Kidney (tissue), 14 donors: ENCODE results near the gene ABCB9. TPM values are rescaled to one million over a fixed set of nuclear protein-coding genes. Genes with fewer than 3 reads are reported as not detected.
A peak's percentile ranks its signal among the peaks of the same experiment; 100 is the strongest.

Experiments
- DNase-seq, 5 donors: peaks; one replicate each; pipeline ENCODE4 v3.0.0-alpha.2; 2013 to 2020
- FAIRE-seq: peaks from 2 replicates; lab custom pipeline; 2012; peaks lifted over from hg19 to GRCh38; lab: Jason Lieb, UNC
- H3K27ac ChIP-seq, 2 donors: one replicate each; pipeline ENCODE4 v1.7.0; 2013; ENCODE audit warnings: low read depth in 2 of 2, low read length in 2 of 2, inconsistent platforms in 1 of 2
- H3K27me3 ChIP-seq: one replicate; pipeline ENCODE4 v1.7.1; 2013; ENCODE audit warnings: low read length, inconsistent platforms; ENCODE audit not compliant: control insufficient read depth, insufficient read depth
- H3K36me3 ChIP-seq, 3 donors: one replicate each; pipeline versions ENCODE4 v1.7.0 to v1.7.1; 2013; ENCODE audit warnings: low read length in 3 of 3, control low read depth in 1 of 3, inconsistent platforms in 1 of 3; ENCODE audit not compliant: insufficient read depth in 3 of 3, control insufficient read depth in 2 of 3
- H3K4me1 ChIP-seq, 3 donors: one replicate each; pipeline versions ENCODE4 v1.7.0 to v1.7.1; 2013; ENCODE audit warnings: low read length in 3 of 3, inconsistent platforms in 1 of 3, low read depth in 1 of 3; ENCODE audit not compliant: control insufficient read depth in 2 of 3, insufficient read depth in 2 of 3
- H3K4me3 ChIP-seq, 3 donors: one replicate each; pipeline versions ENCODE4 v1.7.0 to v1.8.1; 2013; ENCODE audit warnings: low read length in 3 of 3, control low read depth in 1 of 3, inconsistent platforms in 1 of 3
- H3K9ac ChIP-seq, 3 donors: one replicate each; pipeline versions ENCODE4 v1.7.0 to v1.7.1; 2013; ENCODE audit warnings: low read length in 3 of 3, control low read depth in 1 of 3, inconsistent platforms in 1 of 3
- H3K9me3 ChIP-seq, 3 donors: one replicate each; pipeline versions ENCODE4 v1.7.0 to v1.7.1; 2013; ENCODE audit warnings: low read length in 3 of 3, control low read depth in 1 of 3, inconsistent platforms in 1 of 3; ENCODE audit not compliant: control insufficient read depth in 2 of 3, insufficient read depth in 1 of 3
- CTCF ChIP-seq: IDR thresholded peaks from 3 replicates; pipeline ENCODE4 v1.5.1; 2012; ENCODE audit warnings: mild to moderate bottlenecking, moderate library complexity, borderline replicate concordance; ENCODE audit not compliant: insufficient read depth; ENCODE audit errors: extremely low read depth
- intact Hi-C: fragments of 100-400 bp; cut with DNase I; formaldehyde crosslinking; loops from one replicate; pipeline ENCODE4 v1.11.1; 2022
- polyA plus RNA-seq: library from polyadenylated mRNA; stranded (reverse); fragments of 350-450 nt; fragmentation: Illumina TruSeq; extraction: RNeasy Lipid Tissue Mini Kit (QIAGEN cat#74804); gene quantifications from one replicate; pipeline ENCODE4 v1.2.3, GENCODE V29; 2014; ENCODE audit warnings: low read depth, low replicate concordance; ENCODE audit not compliant: insufficient read depth
- total RNA-seq: library from RNA; stranded (reverse); fragmentation: NEBNext Ultra II Directional; extraction: Animal tissue kit (Norgen Biotek cat#: 25700); gene quantifications from one replicate; pipeline ENCODE4 v1.2.1, GENCODE V29; 2021
- donor health status: control.
- donor health status: control.
- donor health status: control.
- donor health status: control.
- donor health status: control.
- donor health status: DM: yes; HTN: yes; CAD: no.
- donor health status: Normal renal cell carcinoma (clear cell type).

Gene ABCB9
- total and polyA plus RNA-seq, 2 donors from 2014 or later: 4.6 to 7.6 TPM

- TF ChIP-seq CTCF: no peak
- Histone ChIP-seq H3K4me1 (peaks cover 0 to 11% (median 0%) of the 10 kb centered on the region in 3 donors), H3K36me3 (peaks cover 0 to 2% (median 0%) of the 10 kb centered on the region in 3 donors), H3K27me3 (no peaks in the 10 kb centered on the region), H3K4me3 (no peak overlapping the region), H3K9me3 (no peaks in the 10 kb centered on the region), H3K9ac (no peak overlapping the region), H3K27ac (no peak overlapping the region)
- intact Hi-C loops: no loop called here
- FAIRE-seq (no peak), DNase-seq (peak in 1 of 5 donors; percentile 59)
Measured at GRCh38 chr12:122990961-122991622, 24.8 kb upstream of the ABCB9 start.

GRCh38 chr12:122990561-122990960 is 24.3 kb upstream of the ABCB9 start:
- Histone ChIP-seq H3K9ac (no peak overlapping the region), H3K4me3 (no peak overlapping the region), H3K27me3 (no peaks in the 10 kb centered on the region), H3K9me3 (no peaks in the 10 kb centered on the region), H3K4me1 (peaks cover 0 to 8% (median 0%) of the 10 kb centered on the region in 3 donors), H3K36me3 (peaks cover 0 to 2% (median 0%) of the 10 kb centered on the region in 3 donors), H3K27ac (no peak overlapping the region)
- peak in 1 of 5 donors; percentile 69 for DNase-seq
- intact Hi-C loops: no loop called here
- TF ChIP-seq CTCF: no peak
- FAIRE-seq: no peak

- H3K36me3 ChIP-seq: peaks cover 0 to 2% (median 0%) of the 10 kb centered on the region in 3 donors
- FAIRE-seq (no peak), DNase-seq (peak in 1 of 5 donors; percentile 68)
- H3K27me3 ChIP-seq: no peaks in the 10 kb centered on the region
- no peak overlapping the region for H3K4me3 ChIP-seq
- TF ChIP-seq CTCF: no peak
- H3K27ac ChIP-seq: no peak overlapping the region
- no peak overlapping the region for H3K9ac ChIP-seq
- no peaks in the 10 kb centered on the region for H3K9me3 ChIP-seq
- peaks cover 0 to 8% (median 0%) of the 10 kb centered on the region in 3 donors for H3K4me1 ChIP-seq
- intact Hi-C loops: no loop called here
Measured at GRCh38 chr12:122989874-122990419, 23.7 kb upstream of the ABCB9 start.
